ENCODE data around the gene P2RX4. TPM values are rescaled to one million over a fixed set of nuclear protein-coding genes. Genes with fewer than 3 reads are reported as not detected.

Gene P2RX4
- total and polyA plus RNA-seq, 4 donors: 16.5 to 32.1 (median 21.8) TPM

GRCh38 chr12:121189131-121189530, 20.8 kb upstream of the P2RX4 start:
- TF ChIP-seq HNF4G (IDR thresholded peaks at IDR 0.05) (no peak), YY1 (IDR thresholded peaks at IDR 0.05) (no peak), NR2F2 (IDR thresholded peaks at IDR 0.05) (no peak), EGR1 (IDR thresholded peaks at IDR 0.05; ENCODE audit: low read depth in 2 of 2) (no peak), REST (IDR thresholded peaks at IDR 0.05) (no peak), GABPA (IDR thresholded peaks at IDR 0.05 in 1 of 2, conservative IDR thresholded peaks at IDR 0.05 in 1 of 2) (no peak), FOXA2 (IDR thresholded peaks at IDR 0.05) (no peak), FOXA1 (IDR thresholded peaks at IDR 0.05) (no peak), CTCF (IDR thresholded peaks at IDR 0.05; ENCODE audit: low read depth, low read length, missing input control) (no peak), RAD21 (IDR thresholded peaks at IDR 0.05) (no peak)
- TF ChIP-seq, protein P1, sequence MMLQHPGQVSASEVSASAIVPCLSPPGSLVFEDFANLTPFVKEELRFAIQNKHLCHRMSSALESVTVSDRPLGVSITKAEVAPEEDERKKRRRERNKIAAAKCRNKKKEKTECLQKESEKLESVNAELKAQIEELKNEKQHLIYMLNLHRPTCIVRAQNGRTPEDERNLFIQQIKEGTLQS (IDR thresholded peaks at IDR 0.05): no peak
- TF ChIP-seq, protein P2, sequence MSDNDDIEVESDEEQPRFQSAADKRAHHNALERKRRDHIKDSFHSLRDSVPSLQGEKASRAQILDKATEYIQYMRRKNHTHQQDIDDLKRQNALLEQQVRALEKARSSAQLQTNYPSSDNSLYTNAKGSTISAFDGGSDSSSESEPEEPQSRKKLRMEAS (IDR thresholded peaks at IDR 0.05): no peak
- H3K4me1 ChIP-seq (ENCODE audit: control insufficient read depth in 4 of 4, insufficient read depth in 4 of 4, low read length in 3 of 4): no peaks in the 10 kb centered on the region
- WGBS: 87% methylated on average over 9 of the region's 9 CpGs
- H3K27me3 ChIP-seq (ENCODE audit: control insufficient read depth in 4 of 4, insufficient read depth in 4 of 4, low read length in 3 of 4): no peaks in the 10 kb centered on the region
- no peak for DNase-seq (ENCODE audit: low spot score)
- H3K4me3 ChIP-seq (ENCODE audit: low read depth in 1 of 3, low read length in 3 of 3): no peak overlapping the region
- no peaks in the 10 kb centered on the region for H3K9me3 ChIP-seq (ENCODE audit: control insufficient read depth in 4 of 4, low read length in 3 of 4)
- no peak overlapping the region for H3K9ac ChIP-seq (ENCODE audit: low read depth in 1 of 2, low read length in 2 of 2)
- no peak overlapping the region for H3K27ac ChIP-seq (ENCODE audit: low read depth in 1 of 2, low read length in 2 of 2)
- H3K36me3 ChIP-seq (ENCODE audit: control insufficient read depth in 4 of 4, insufficient read depth in 3 of 4, low read depth in 1 of 4, low read length in 3 of 4): peaks cover 0 to 11% (median 6%) of the 10 kb centered on the region in 4 donors

GRCh38 chr12:121189619-121190155, 20.2 kb upstream of the P2RX4 start:
- Histone ChIP-seq H3K9me3 (ENCODE audit: control insufficient read depth in 4 of 4, low read length in 3 of 4) (no peaks in the 10 kb centered on the region), H3K4me3 (ENCODE audit: low read depth in 1 of 3, low read length in 3 of 3) (no peak overlapping the region), H3K9ac (ENCODE audit: low read depth in 1 of 2, low read length in 2 of 2) (no peak overlapping the region), H3K4me1 (ENCODE audit: control insufficient read depth in 4 of 4, insufficient read depth in 4 of 4, low read length in 3 of 4) (no peaks in the 10 kb centered on the region), H3K27me3 (ENCODE audit: control insufficient read depth in 4 of 4, insufficient read depth in 4 of 4, low read length in 3 of 4) (no peaks in the 10 kb centered on the region), H3K27ac (ENCODE audit: low read depth in 1 of 2, low read length in 2 of 2) (no peak overlapping the region), H3K36me3 (ENCODE audit: control insufficient read depth in 4 of 4, insufficient read depth in 3 of 4, low read depth in 1 of 4, low read length in 3 of 4) (peaks cover 0 to 6% (median 4%) of the 10 kb centered on the region in 4 donors)
- 91% methylated on average over 9 of the region's 9 CpGs for WGBS
- TF ChIP-seq JUND (IDR thresholded peaks at IDR 0.05): no peak
- TF ChIP-seq RAD21 (IDR thresholded peaks at IDR 0.05): no peak
- no peak for TF ChIP-seq ZBTB33 (IDR thresholded peaks at IDR 0.05)
- TF ChIP-seq, protein P2 (IDR thresholded peaks at IDR 0.05): no peak
- TF ChIP-seq HNF4G (IDR thresholded peaks at IDR 0.05): no peak
- no peak for TF ChIP-seq FOXA1 (IDR thresholded peaks at IDR 0.05)
- no peak for TF ChIP-seq FOXA2 (IDR thresholded peaks at IDR 0.05)
- no peak for TF ChIP-seq HNF4A (conservative IDR thresholded peaks at IDR 0.05)
- TF ChIP-seq CTCF (IDR thresholded peaks at IDR 0.05; ENCODE audit: low read depth, low read length, missing input control): no peak
- TF ChIP-seq, protein P1 (IDR thresholded peaks at IDR 0.05): no peak
- TF ChIP-seq GABPA (IDR thresholded peaks at IDR 0.05 in 1 of 2, conservative IDR thresholded peaks at IDR 0.05 in 1 of 2): no peak
- TF ChIP-seq RXRA (IDR thresholded peaks at IDR 0.05): no peak
- DNase-seq (ENCODE audit: low spot score): peak; percentile 44

Measured in liver (tissue), 9 donors.